T-helper 1 cell treated with Interleukin-12 subunit alpha and Interleukin-12 subunit beta and Interleukin-4 antibody, amounts not matched to agents 30 ng/mL and 1 ng/mL, for 36 hours (primary cell): ENCODE measurements around the gene TEX55. TPM values are rescaled to one million over a fixed set of nuclear protein-coding genes. Genes with fewer than 3 reads are reported as not detected.
"Not testable (repeated sequence)": the region's sequence is repeated elsewhere in the genome, so short reads cannot be mapped to it uniquely, and the experiment has no call there.

ENCODE experiments used
- intact Hi-C: fragments of 100-400 bp; cut with micrococcal nuclease; formaldehyde crosslinking; loops from one replicate; pipeline ENCODE4 v1.15.1; 2024
- total RNA-seq: library from RNA; stranded (reverse); gene quantifications from 2 replicates; pipeline ENCODE4 v1.2.3, GENCODE V29; 2022

Gene TEX55
- not detected in 2 replicates for total RNA-seq

- intact Hi-C loops, result loop anchor here (1.0 kb wide), 3 partner anchors 96 to 536 kb away; no protein-coding TSS in a partner anchor
These were observed at the start of gene TEX55 for GRCh38 chr3:119145500-119146167. Gene TEX55, plus strand, starts transcription at chr3:119146165. Its CDS starts 25 bp downstream, at chr3:119146190.

DNA sequence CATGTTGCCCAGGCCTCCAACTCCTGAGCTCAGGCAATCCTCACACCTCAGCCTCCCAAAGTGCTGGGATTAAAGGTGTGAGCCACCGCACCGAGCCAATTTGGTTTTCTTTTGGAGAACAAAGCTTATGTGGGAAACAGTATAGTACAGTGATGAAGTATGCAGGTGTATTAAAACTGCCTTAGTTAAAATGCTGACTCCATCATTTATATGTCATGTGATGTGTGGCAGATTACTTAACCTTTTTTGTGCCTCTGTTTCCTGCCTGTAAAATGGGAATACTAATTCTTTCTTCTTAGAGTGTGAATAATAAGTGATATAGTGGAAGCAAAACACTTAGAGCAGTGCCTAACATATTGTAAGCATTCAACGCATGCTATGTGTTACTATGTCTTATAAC lies 48.0 kb upstream of the TEX55 start:
- intact Hi-C loops, result loop anchor here (1.0 to 2.0 kb wide), 4 partner anchors 64 to 583 kb away; partner anchors contain the start of genes B4GALT4 and IGSF11

DNA sequence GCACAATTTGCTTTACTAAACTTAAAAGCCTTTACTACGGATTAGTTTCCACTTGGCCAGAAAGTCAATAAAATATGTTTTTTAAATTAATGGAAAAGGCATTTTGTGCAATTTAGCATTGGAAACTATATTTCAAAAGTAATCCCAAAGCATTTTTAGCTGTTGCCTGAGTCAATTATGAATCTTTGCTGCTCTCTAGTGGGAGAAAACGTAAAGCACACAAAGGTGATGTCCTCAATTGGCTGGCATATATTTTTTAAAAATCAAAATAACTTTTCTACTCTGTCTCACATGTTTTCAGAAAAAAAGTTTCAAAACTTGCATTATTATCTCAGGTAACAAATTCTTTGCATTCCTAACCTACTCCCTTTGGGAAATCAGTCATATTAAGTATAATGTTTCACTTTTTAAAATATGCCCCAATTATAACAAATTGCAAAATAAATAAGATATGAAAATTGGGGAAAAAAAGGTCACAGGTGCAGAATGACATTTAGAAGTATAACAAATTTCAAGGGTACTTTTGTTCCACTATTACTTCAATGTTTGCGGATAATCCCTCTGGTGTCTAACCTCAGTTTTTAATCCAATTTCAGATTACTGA lies 47.2 kb upstream of the TEX55 start:
- intact Hi-C loops, result loop anchor here (1.0 to 2.0 kb wide), 4 partner anchors 64 to 583 kb away; partner anchors contain the start of genes B4GALT4 and IGSF11

DNA sequence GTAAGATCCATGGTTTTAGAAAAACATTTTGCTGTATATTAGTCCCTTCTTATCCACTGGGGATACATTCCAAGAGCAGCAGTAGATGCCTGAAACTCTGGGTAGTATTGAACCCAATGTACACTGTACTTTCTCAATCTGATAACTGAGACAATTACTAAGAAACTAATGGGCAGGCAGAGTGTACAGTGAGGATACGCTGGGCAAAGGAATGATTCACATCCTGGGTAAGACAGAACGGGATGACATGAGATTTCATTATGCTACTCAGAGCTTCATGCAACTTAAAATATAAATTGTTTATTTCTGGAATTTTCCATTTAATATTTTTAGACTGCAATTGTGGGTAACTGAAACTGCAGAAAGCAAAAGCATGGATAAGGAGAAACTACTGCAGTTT lies 46.2 kb upstream of the TEX55 start:
- intact Hi-C loops, result loop anchor here (2.0 kb wide), 1 partner anchor 141 kb away; the partner anchor contains the start of gene B4GALT4

DNA sequence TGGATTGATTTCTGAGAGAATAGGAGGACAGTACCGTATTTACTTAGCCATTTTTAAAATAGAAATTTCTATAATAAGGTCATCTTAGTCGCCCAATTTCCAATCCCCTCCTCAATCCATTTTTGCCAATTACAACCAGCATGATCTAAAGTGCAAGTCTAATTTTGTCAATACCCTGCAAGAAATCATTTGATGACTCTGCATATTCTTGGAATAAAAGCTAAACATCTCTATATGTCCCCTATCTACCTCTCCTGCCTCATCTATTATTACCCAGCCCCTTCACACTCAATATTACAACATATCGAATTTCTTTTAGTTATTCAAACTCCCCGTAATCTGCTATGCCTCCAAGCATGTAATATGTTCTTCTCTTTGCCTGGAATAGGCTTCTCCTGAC lies 41.9 kb upstream of the TEX55 start:
- intact Hi-C loops, result no loop called here

DNA sequence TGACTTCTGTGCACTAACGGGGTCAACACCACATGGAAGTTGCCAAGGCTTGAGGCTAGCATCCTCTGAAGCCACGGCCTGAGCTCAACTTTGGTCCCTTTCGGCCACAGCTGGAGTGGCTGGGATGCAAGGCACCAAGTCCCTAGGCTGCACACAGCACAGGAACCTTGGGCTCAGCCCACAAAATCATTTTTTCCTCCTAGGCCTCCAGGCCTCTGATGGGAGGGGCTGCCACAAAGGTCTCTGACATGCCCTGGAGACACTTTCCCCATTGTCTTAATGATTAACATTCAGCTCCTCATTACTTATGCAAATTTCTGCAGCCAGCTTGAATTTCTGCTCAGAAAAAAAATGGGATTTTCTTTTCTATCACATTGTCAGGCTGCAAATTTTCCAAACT lies 27.6 kb upstream of the TEX55 start:
- intact Hi-C loops, result not testable (repeated sequence)

GRCh38 chr3:119120480-119120879 lies 25.5 kb upstream of the TEX55 start:
- intact Hi-C loops, result no loop called here

DNA sequence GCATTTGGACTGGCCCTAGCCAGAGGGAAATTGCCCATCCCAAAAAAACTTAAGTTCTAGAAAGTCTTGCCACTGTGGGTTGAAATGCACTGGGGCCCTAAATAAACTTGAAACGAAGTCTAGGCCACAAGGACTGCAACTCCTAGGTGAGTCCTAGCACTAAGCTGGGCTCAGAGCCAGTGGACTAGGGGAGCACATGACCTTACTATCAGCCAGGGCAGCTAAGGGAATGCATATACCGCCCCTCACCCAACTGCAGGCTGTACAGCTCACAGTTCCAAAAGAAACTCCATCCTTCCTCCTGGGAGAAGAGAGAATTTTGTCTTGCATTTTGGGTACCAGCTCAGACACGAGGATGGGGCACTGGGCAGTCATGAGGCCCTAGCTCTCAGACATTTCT lies 23.6 kb upstream of the TEX55 start:
- intact Hi-C loops, result no loop called here

GRCh38 chr3:119125342-119125741 lies 20.6 kb upstream of the TEX55 start:
- intact Hi-C loops, result no loop called here

DNA sequence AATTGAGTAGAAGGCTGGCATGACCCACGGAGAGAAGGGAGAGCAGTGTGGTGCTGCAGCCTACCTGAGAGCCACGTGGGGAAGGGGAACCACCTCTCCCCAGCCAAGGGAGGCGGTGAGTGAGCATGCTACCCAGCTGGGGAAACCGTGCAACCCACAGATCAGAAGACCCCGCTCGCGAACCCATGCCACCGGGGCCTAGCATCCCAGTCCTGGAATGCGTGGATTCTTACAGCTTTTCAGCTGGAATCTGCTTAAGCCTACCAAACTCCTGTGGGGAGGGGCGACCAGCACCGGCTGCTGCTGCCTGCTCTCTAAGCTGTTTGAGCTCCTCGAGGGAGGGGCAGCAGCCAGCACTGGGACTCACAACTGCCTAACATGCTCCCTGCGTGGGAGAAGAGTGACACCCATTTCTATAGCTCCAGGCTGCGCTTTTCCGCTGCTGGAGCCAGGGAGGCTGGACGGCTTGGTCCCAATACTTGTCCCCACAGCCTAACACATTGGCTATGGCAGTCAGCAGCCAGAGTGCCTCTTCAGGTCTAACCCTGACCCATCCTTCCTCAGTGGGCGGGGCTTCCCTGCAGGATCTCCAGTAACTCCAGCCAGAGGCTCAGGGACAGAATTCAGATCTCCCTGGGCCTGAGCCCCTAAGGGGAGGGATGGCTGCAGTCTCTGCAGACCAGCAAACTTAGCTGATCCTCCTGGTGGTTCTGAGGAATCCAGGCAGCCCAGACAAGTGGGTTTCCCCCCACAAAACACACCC lies 20.0 kb upstream of the TEX55 start:
- intact Hi-C loops, result no loop called here

GRCh38 chr3:119130291-119130690 lies 15.7 kb upstream of the TEX55 start:
- intact Hi-C loops, result not testable (repeated sequence)

- intact Hi-C loops, result not testable (repeated sequence)
These were observed 13.7 kb upstream of the TEX55 start for GRCh38 chr3:119132291-119132690.

GRCh38 chr3:119139360-119139759 lies 6.6 kb upstream of the TEX55 start:
- intact Hi-C loops, result not testable (repeated sequence)

DNA sequence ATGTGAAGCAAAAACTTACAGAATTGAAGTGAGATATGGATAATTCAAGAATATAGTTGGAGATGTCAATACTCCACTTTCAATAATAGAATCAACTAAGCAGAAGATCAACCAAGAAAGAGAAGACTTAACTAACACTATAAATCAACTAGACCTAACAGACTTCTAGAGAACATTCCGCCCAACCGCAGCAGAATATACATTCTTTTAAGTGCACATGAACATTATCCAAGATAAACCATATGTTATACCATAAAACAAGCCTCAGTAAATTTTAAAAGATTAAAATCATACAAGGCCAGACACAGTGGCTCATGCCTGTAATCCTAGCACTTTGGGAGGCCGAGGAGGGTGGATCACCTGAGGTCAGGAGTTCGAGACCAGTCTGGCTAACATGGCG lies 5.5 kb upstream of the TEX55 start:
- intact Hi-C loops, result no loop called here

DNA sequence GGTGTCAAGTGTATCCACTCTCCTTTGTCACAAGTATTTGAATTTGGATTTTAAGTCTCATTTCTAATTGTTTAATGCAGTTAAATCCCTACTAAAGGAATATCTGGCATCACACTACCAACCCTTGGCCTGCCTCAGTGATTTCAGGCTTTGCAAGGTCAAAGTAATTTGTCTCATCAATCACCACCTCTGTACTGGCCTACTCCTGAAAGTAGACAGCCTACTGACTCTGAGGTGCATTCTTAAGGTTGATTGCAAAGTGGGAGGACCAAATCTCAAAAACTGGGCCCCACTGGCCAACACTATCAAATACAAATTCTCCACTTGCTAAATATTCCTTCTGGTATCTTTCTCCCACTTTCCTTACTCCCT lies 851 bp upstream of the TEX55 start:
- intact Hi-C loops, result loop anchor here (1.0 kb wide), 3 partner anchors 96 to 536 kb away; no protein-coding TSS in a partner anchor

DNA sequence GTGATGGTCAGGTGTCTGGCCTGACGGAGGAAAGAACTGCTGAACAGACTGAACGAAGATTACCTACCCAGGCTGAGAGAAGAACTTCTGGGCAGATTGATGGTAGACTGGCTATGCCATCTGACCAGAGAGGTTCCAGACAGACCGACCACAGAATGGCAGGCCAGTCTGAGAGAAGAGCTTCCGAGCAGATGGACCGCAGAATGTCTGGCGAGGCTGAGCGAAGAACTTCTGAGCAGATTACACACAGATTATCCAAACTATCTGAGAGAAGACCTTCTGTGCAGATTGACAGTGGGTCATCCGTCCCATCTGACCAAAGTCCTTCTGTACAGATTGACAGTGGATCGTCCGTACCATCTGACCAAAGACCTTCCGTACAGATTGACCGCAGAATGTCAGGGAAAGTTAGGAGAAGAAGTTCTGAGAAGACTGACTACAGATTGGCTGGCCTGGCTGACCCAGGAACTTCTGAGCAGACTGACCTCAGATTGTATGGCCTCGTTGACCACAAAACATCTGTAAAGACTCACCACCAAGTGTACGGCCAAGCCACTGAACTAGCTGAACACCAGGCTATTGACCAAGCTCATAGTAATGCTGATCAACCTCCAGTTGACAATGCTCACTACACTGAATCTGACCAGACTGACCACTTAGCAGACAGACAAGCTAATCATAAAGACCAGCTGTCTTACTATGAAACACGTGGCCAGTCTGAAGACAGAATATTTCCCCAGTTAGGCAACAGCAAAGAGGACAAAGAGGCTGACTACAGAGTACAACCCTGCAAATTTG lies 812 bp downstream of the TEX55 start:
- intact Hi-C loops, result no loop called here

- intact Hi-C loops, result no loop called here
These were observed 1.5 kb downstream of the TEX55 start for GRCh38 chr3:119147494-119147893.

GRCh38 chr3:119148493-119149180 lies 2.7 kb downstream of the TEX55 start:
- intact Hi-C loops, result no loop called here

- intact Hi-C loops, result no loop called here
These were observed 3.5 kb downstream of the TEX55 start for GRCh38 chr3:119149484-119149883.

GRCh38 chr3:119156868-119157267 lies 10.9 kb downstream of the TEX55 start:
- intact Hi-C loops, result no loop called here

- intact Hi-C loops, result no loop called here
These were observed 12.0 kb downstream of the TEX55 start for GRCh38 chr3:119157971-119158370.
